ENCODE measurements around the gene ADAMTS15. TPM values are rescaled to one million over a fixed set of nuclear protein-coding genes. Genes with fewer than 3 reads are reported as not detected.

The ADAMTS15 gene
- total RNA-seq: not detected

GRCh38 chr11:130448416-130449309 is at the start of gene ADAMTS15:
TSS of gene ADAMTS15 (plus strand) at chr11:130448645. CDS start at chr11:130448974, 329 bp downstream.
- no peaks in the 10 kb centered on the region for H3K4me1 Mint-ChIP-seq
- H3K27me3 Mint-ChIP-seq: peaks cover 36% of the 10 kb centered on the region
- H3K36me3 Mint-ChIP-seq (ENCODE audit: low read depth): no peaks in the 10 kb centered on the region
- H3K27ac Mint-ChIP-seq: no peak within 1 kb of the TSS
- H3K9me3 Mint-ChIP-seq: no peaks in the 10 kb centered on the region
- peak within 1 kb of the TSS; percentile 25 for H3K4me3 Mint-ChIP-seq
- ATAC-seq (replicated peaks): peak; percentile 60

GRCh38 chr11:130399196-130399595 is 49.2 kb upstream of the ADAMTS15 start:
- Mint-ChIP-seq H3K4me1 (peaks cover 9% of the 10 kb centered on the region), H3K9me3 (no peaks in the 10 kb centered on the region), H3K27me3 (peaks cover 22% of the 10 kb centered on the region), H3K27ac (no peak overlapping the region), H3K4me3 (no peak overlapping the region), H3K36me3 (ENCODE audit: low read depth) (no peaks in the 10 kb centered on the region)
- no peak for ATAC-seq (replicated peaks)

GRCh38 chr11:130400781-130401483 is 47.5 kb upstream of the ADAMTS15 start:
- H3K9me3 Mint-ChIP-seq: no peaks in the 10 kb centered on the region
- H3K27me3 Mint-ChIP-seq: peaks cover 22% of the 10 kb centered on the region
- H3K36me3 Mint-ChIP-seq (ENCODE audit: low read depth): no peaks in the 10 kb centered on the region
- H3K4me1 Mint-ChIP-seq: peaks cover 9% of the 10 kb centered on the region
- no peak overlapping the region for H3K27ac Mint-ChIP-seq
- no peak for ATAC-seq (replicated peaks)
- no peak overlapping the region for H3K4me3 Mint-ChIP-seq

GRCh38 chr11:130402570-130402969 is 45.9 kb upstream of the ADAMTS15 start:
- Mint-ChIP-seq H3K4me3 (no peak overlapping the region), H3K4me1 (peaks cover 9% of the 10 kb centered on the region), H3K27me3 (peaks cover 16% of the 10 kb centered on the region), H3K27ac (no peak overlapping the region), H3K9me3 (no peaks in the 10 kb centered on the region), H3K36me3 (ENCODE audit: low read depth) (no peaks in the 10 kb centered on the region)
- ATAC-seq (replicated peaks): no peak

- Mint-ChIP-seq H3K27ac (no peak overlapping the region), H3K27me3 (peaks cover 12% of the 10 kb centered on the region), H3K4me1 (peaks cover 9% of the 10 kb centered on the region), H3K9me3 (no peaks in the 10 kb centered on the region), H3K4me3 (no peak overlapping the region), H3K36me3 (ENCODE audit: low read depth) (no peaks in the 10 kb centered on the region)
- ATAC-seq (replicated peaks): peak; percentile 65
Observed at GRCh38 chr11:130403271-130403804, 45.1 kb upstream of the ADAMTS15 start.

GRCh38 chr11:130403967-130404366 is 44.5 kb upstream of the ADAMTS15 start:
- Mint-ChIP-seq H3K4me1 (peaks cover 9% of the 10 kb centered on the region), H3K9me3 (no peaks in the 10 kb centered on the region), H3K4me3 (no peak overlapping the region), H3K27me3 (peaks cover 9% of the 10 kb centered on the region), H3K36me3 (ENCODE audit: low read depth) (no peaks in the 10 kb centered on the region), H3K27ac (no peak overlapping the region)
- ATAC-seq (replicated peaks): no peak

- peaks cover 12% of the 10 kb centered on the region for H3K27me3 Mint-ChIP-seq
- no peaks in the 10 kb centered on the region for H3K36me3 Mint-ChIP-seq (ENCODE audit: low read depth)
- no peak overlapping the region for H3K4me3 Mint-ChIP-seq
- no peak overlapping the region for H3K27ac Mint-ChIP-seq
- H3K9me3 Mint-ChIP-seq: no peaks in the 10 kb centered on the region
- peaks cover 9% of the 10 kb centered on the region for H3K4me1 Mint-ChIP-seq
- no peak for ATAC-seq (replicated peaks)
Observed at GRCh38 chr11:130404727-130405126, 43.7 kb upstream of the ADAMTS15 start.

- H3K4me3 Mint-ChIP-seq: no peak overlapping the region
- no peak overlapping the region for H3K27ac Mint-ChIP-seq
- ATAC-seq (replicated peaks): no peak
- peaks cover 6% of the 10 kb centered on the region for H3K4me1 Mint-ChIP-seq
- no peaks in the 10 kb centered on the region for H3K9me3 Mint-ChIP-seq
- H3K36me3 Mint-ChIP-seq (ENCODE audit: low read depth): no peaks in the 10 kb centered on the region
- peaks cover 6% of the 10 kb centered on the region for H3K27me3 Mint-ChIP-seq
Observed at GRCh38 chr11:130405428-130405827, 43.0 kb upstream of the ADAMTS15 start.

GRCh38 chr11:130407978-130408377 is 40.5 kb upstream of the ADAMTS15 start:
- no peak for ATAC-seq (replicated peaks)
- Mint-ChIP-seq H3K36me3 (ENCODE audit: low read depth) (no peaks in the 10 kb centered on the region), H3K27me3 (peaks cover 6% of the 10 kb centered on the region), H3K9me3 (no peaks in the 10 kb centered on the region), H3K4me1 (no peaks in the 10 kb centered on the region), H3K4me3 (no peak overlapping the region), H3K27ac (no peak overlapping the region)

GRCh38 chr11:130408401-130408890 is 40.0 kb upstream of the ADAMTS15 start:
- no peaks in the 10 kb centered on the region for H3K4me1 Mint-ChIP-seq
- no peak overlapping the region for H3K4me3 Mint-ChIP-seq
- ATAC-seq (replicated peaks): no peak
- H3K27me3 Mint-ChIP-seq: peaks cover 6% of the 10 kb centered on the region
- H3K27ac Mint-ChIP-seq: no peak overlapping the region
- no peaks in the 10 kb centered on the region for H3K36me3 Mint-ChIP-seq (ENCODE audit: low read depth)
- H3K9me3 Mint-ChIP-seq: no peaks in the 10 kb centered on the region

- H3K27ac Mint-ChIP-seq: no peak overlapping the region
- no peaks in the 10 kb centered on the region for H3K4me1 Mint-ChIP-seq
- H3K4me3 Mint-ChIP-seq: no peak overlapping the region
- H3K27me3 Mint-ChIP-seq: peaks cover 6% of the 10 kb centered on the region
- no peaks in the 10 kb centered on the region for H3K9me3 Mint-ChIP-seq
- H3K36me3 Mint-ChIP-seq (ENCODE audit: low read depth): no peaks in the 10 kb centered on the region
- no peak for ATAC-seq (replicated peaks)
Observed at GRCh38 chr11:130408901-130409300, 39.5 kb upstream of the ADAMTS15 start.

GRCh38 chr11:130409594-130410388 is 38.7 kb upstream of the ADAMTS15 start:
- Mint-ChIP-seq H3K4me3 (no peak overlapping the region), H3K27ac (no peak overlapping the region), H3K4me1 (no peaks in the 10 kb centered on the region), H3K36me3 (ENCODE audit: low read depth) (no peaks in the 10 kb centered on the region), H3K27me3 (peaks cover 10% of the 10 kb centered on the region), H3K9me3 (no peaks in the 10 kb centered on the region)
- no peak for ATAC-seq (replicated peaks)

GRCh38 chr11:130411223-130411622 is 37.2 kb upstream of the ADAMTS15 start:
- Mint-ChIP-seq H3K4me1 (no peaks in the 10 kb centered on the region), H3K9me3 (no peaks in the 10 kb centered on the region), H3K4me3 (no peak overlapping the region), H3K27ac (no peak overlapping the region), H3K36me3 (ENCODE audit: low read depth) (no peaks in the 10 kb centered on the region), H3K27me3 (peaks cover 10% of the 10 kb centered on the region)
- no peak for ATAC-seq (replicated peaks)
